AG09319 (cell line): ENCODE results near the gene FLRT2.
A peak's percentile ranks its signal among the peaks of the same experiment; 100 is the strongest.

Experiments used
- DNase-seq: peaks from one replicate; pipeline ENCODE4 v3.0.0-alpha.2; 2010; ENCODE audit warnings: low read depth; ENCODE audit errors: extremely low read depth
- TF ChIP-seq, protein P1 (sequence below): IDR thresholded peaks from 2 replicates; pipeline ENCODE4 v1.5.1; 2011; ENCODE audit warnings: low read depth, mild to moderate bottlenecking, inconsistent platforms, low read length, moderate library complexity

FLRT2 gene

DNA sequence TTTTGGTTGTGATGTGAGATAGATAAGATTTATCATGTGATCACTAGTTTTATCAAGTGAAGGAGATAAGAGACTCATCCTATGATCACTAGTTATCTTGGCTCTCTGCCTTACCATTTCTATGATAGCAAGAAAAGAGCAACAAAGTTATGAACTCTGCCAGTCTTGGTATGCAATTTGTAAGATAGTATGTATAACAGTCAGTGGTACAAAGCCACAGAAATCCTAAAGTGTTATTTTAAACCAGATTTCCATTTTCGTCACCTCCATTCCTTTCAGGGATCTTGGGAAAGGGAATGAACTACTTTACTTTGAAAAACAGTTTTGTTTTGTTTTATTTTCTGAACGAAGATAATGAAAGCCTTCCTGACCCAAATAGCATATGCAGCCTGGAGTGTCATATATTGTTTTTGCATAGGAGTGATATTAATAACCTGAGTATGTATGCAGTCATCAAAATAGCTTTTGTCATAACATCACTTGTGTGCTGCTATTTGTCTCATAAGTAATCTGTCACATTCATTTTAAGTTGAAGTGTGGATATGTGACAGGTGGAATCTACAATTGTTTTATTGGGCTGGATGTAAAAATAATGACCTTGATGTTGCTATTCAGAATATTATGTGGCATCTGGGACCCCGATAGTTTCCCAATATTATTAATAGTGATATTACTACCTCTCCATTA, 35.0 kb downstream of the FLRT2 start:
- no peak for DNase-seq
- TF ChIP-seq, protein P1, sequence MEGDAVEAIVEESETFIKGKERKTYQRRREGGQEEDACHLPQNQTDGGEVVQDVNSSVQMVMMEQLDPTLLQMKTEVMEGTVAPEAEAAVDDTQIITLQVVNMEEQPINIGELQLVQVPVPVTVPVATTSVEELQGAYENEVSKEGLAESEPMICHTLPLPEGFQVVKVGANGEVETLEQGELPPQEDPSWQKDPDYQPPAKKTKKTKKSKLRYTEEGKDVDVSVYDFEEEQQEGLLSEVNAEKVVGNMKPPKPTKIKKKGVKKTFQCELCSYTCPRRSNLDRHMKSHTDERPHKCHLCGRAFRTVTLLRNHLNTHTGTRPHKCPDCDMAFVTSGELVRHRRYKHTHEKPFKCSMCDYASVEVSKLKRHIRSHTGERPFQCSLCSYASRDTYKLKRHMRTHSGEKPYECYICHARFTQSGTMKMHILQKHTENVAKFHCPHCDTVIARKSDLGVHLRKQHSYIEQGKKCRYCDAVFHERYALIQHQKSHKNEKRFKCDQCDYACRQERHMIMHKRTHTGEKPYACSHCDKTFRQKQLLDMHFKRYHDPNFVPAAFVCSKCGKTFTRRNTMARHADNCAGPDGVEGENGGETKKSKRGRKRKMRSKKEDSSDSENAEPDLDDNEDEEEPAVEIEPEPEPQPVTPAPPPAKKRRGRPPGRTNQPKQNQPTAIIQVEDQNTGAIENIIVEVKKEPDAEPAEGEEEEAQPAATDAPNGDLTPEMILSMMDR: no peak

GRCh38 chr14:85565862-85566296, 35.9 kb downstream of the FLRT2 start:
- TF ChIP-seq, protein P1: no peak
- no peak for DNase-seq

DNA sequence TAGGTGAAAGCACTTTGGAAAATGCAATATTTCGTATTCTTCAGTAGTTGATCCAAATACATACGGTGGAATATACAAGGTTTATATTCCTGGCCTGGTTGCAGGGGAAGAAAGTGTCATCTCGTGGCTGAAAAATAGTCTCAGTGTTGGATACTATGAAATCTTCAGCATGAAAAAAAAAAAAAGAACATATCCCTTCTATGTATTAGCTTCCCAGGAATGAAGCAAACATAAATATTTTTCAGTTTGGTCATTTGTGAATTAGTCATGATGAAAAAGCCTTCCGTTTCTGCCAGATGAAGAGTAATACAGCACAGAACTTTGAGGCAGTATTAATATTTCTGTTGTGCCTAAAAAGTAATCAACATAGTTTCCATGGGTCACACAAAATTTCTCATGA, 36.7 kb downstream of the FLRT2 start:
- peak; percentile 46 for DNase-seq
- TF ChIP-seq, protein P1: no peak

- TF ChIP-seq, protein P1: no peak
- no peak for DNase-seq
These were observed 42.1 kb downstream of the FLRT2 start for GRCh38 chr14:85572011-85572410.

DNA sequence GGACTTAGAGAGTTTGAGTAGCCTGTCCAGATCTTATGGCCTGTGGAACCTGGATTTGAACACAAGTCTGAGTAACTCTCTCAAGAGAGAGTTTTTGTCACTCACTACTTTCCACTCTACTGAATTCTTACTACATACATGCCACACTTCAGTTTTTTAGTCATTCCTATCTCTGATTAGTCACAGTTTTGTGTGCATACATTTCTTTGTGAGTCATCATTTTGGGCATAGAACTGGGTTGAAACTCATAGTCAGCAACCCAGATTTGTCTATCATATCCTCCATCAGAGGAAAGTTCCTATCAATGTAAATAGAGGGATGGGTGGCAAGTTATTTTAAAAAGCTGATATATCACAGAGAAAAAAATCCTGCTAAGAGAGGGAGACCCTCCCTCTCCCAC, 42.9 kb downstream of the FLRT2 start:
- TF ChIP-seq, protein P1: no peak
- no peak for DNase-seq

DNA sequence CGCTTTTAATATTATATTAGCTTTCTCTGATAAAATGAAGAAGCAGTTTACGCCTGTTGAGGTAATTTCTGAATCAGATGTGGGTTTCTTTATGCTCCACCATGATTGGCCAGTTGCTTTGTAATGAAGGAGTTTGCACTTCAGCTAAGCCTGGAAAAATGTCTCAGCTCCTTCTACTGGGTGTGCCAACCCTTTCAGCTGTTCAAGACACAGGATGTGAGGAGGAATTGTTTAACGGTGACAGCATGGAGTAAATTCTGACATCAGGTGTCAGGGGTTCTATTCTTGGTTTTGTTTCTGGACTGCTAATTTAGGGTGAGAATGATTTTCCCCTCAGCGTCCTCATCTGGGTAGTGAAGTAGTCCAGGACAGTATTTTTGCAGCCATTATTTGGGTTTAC, 43.5 kb downstream of the FLRT2 start:
- DNase-seq: no peak
- TF ChIP-seq, protein P1: no peak

GRCh38 chr14:85574853-85575616, 45.1 kb downstream of the FLRT2 start:
- TF ChIP-seq, protein P1: no peak
- no peak for DNase-seq
